Stimulated activated CD4-positive, alpha-beta T cell treated with anti-CD3 and anti-CD28 coated beads, Interleukin-1b, Interleukin-23, amount 100 ng/mL, for 24 hours (primary cell): ENCODE measurements around the gene CLIP4.
"Not testable (repeated sequence)": the region's sequence is repeated elsewhere in the genome, so short reads cannot be mapped to it uniquely, and the experiment has no call there.

ENCODE experiments used
- DNase-seq, 4 experiments: peaks; one replicate each; pipeline ENCODE4 v3.0.0-alpha.2; 2020; ENCODE audit warnings: low read depth in 4 of 4, low spot score in 1 of 4

Gene CLIP4, protein sequence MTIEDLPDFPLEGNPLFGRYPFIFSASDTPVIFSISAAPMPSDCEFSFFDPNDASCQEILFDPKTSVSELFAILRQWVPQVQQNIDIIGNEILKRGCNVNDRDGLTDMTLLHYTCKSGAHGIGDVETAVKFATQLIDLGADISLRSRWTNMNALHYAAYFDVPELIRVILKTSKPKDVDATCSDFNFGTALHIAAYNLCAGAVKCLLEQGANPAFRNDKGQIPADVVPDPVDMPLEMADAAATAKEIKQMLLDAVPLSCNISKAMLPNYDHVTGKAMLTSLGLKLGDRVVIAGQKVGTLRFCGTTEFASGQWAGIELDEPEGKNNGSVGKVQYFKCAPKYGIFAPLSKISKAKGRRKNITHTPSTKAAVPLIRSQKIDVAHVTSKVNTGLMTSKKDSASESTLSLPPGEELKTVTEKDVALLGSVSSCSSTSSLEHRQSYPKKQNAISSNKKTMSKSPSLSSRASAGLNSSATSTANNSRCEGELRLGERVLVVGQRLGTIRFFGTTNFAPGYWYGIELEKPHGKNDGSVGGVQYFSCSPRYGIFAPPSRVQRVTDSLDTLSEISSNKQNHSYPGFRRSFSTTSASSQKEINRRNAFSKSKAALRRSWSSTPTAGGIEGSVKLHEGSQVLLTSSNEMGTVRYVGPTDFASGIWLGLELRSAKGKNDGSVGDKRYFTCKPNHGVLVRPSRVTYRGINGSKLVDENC

DNA sequence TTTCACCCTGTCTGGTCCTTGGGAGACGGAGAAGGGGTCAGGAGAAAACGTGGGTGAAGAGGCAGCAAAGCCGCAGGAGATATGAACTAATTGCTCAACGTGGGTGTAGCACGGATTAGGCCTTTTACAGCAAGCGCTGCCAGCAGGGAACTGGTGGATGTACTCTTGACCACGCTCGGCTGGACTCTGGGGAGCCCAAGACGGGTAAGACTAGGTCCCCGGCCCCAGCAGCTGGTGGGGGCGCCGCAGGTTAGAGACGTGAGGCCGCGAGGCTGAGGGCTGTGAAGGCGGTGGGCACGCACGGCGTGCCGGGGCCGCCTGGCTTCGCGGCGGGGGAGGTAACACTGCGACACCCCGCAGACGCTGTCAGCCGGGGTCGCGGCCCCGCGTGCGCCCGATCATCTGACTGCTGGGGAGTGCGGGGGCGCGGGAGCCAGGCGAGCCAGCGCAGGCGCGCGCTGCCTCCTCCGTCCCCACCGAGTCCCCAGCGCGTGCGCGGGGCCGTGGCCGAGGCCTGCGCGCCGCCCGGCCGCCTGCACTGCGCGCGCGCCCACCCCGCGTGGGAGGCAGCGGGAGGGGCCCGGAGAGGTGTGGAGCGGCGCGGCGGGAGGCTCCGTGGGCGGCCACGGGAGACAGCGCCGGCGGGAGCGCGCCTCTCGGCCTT lies at the start of gene CLIP4:
TSS of gene CLIP4 (plus strand) at position 470 of the 664 bp plus-strand sequence. CDS start 5,974 bp downstream, outside the sequence.
- DNase-seq = peak in 3 of 4 experiments; percentile 45 to 59 (median 57)

DNA sequence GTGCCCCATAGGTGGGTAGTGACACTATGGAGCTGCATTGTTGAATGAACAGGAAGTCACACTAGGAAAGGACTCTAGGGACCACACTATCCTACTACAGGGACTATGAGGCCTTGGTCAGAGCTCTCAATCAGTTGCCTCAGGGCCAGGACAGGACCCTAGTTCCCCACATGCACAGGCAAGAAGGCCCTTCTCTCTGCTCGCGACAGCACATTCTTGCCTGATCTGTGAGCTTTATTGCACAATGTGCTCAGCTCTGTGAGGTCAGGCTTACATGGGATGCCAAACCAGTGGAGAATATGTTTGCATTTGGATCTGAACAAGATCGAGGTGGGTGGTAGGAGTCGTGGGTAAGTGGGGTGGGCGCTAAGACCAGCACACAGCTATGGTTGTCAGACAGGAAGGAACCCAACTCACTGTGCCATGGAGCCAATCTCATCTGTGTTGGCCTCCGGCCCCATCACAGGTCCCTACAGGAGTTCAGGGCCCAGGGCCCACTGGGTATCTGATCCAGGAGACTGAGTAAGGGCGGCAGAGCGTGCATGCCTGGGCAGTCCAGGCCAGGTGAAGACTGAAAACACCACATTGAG lies 48.8 kb upstream of the CLIP4 start:
- no peak for DNase-seq

DNA sequence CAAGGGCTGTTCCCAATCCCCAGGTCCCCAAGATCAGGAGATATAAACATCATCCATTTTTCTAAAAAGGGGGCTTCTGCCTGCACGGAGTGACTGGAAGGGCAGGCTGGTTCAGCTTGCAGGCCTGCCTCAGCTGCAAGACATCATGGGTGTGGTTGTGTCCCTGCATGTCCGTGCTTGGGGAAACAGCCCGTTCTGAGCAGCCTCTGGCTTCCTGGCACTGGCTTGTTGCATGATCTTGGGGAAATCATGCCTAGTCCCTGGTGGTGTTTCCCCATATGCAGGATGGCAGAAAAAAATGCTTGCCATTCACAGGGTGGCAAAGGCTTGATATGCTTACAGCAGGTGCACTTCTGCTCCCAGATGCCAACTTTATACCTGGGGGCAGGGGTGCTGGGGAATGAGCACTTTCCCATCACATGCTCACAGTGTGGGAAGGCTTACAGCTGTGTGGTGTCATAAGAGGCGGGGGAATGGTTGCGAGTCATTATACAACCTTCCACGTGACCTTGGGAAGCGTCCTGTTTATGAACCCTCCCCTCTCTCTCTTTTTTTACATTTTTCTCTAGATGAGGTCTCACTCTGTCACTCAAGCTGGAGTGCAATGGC lies 48.1 kb upstream of the CLIP4 start:
- no peak for DNase-seq

DNA sequence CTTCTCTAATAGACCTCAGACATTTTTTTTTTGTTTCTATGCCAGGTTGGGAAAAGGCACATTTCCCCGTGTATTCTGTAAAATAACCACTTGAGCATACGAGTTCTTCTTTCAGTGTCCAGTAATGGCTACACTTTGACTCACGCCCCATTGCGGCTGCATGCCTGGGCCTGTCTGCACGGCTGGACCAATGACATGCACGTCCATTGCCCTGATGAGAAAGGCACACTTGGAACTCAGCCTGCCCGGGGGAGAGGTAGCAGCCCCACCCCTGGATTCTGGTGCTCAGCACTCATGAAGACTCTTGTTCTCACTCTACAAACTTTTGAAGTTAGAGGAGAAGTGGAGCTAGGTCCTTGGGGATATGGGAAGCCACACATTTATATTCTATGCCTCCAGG lies 46.7 kb upstream of the CLIP4 start:
- no peak for DNase-seq

DNA sequence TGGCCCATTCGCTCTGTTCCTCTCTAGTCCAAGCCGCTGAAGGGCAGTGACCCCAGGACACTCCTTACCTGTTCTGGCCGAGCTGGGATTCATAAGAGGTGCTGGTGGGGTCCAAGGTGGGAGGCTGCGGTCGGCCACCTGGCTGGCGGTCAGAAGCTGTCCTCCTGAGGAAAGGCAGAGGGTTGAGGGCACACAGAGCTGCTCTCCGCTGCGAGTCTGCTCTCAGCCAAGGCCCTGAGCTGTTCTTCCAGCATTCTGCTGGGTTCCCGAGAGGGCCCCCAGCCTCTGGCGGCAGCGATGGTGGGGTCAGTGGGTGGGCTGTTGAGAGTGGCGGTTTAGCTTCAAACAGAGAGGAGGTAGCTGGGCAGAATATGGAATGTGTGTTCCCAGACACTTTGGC lies 44.7 kb upstream of the CLIP4 start:
- no peak for DNase-seq

DNA sequence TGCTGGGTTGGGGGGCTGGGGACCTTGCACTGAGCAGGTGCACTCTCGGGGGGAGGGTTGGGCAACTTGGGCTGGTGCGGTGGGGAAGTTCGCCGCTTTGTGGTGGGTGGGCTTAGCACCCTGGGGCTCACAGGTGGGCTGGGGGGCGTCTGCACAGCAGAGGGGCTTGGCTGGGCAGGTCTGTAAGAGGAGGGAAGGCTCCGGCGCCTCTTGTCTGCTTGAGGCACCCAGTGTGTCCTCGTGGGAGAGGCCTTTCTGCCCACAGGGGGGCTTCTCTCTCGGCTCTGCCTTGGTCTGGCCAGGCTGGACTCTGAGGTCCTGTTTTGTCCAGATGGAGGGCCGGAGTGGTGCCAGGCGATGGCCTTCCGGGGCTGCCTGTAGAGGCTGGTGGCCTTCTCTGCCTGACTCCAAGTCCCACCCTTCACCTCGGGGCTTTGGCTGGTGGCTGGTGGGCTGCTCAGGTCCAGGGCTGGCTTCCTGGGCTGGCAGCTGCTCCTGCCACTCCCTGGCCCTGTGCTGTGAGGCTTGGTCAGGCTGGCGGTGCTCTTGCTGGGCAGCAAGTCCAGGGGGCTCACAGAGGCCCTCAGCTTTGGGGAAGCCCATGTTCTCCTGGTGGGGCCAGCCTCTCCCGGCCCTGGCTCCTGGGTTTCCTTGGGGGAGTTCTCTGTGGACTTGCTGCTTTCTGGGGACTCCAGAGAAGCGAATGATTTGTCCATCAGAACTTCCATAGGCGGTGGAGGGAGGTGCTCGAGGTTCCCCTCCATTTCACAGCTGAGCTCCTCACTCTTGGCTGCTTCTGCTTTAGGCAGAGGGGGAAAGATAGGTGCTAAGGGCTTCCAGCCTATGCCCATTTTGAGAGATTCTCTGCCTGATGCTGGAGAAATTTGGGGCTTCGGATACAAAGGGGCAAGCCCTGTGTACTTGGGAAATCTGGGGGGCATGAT lies 43.9 kb upstream of the CLIP4 start:
- no peak for DNase-seq

DNA sequence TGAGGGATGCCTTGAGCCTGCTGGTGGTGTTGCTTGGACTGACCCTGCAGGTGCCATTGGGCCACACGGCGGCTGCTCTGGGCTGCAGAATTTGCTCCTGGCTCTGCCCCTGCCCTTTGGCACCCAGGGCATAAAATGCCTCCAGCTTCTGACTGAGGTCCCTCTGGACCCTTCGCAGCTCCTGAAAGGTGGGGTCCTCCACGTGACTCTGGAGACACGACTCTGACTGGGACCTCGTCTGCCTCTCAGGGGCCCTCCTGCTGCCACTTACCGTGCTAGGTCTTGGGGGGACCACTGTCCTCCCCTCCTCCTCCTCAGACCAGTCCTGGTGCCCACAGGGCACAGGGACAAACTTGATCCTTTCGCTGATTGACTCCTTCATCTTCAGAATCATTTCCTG lies 43.0 kb upstream of the CLIP4 start:
- DNase-seq = no peak

DNA sequence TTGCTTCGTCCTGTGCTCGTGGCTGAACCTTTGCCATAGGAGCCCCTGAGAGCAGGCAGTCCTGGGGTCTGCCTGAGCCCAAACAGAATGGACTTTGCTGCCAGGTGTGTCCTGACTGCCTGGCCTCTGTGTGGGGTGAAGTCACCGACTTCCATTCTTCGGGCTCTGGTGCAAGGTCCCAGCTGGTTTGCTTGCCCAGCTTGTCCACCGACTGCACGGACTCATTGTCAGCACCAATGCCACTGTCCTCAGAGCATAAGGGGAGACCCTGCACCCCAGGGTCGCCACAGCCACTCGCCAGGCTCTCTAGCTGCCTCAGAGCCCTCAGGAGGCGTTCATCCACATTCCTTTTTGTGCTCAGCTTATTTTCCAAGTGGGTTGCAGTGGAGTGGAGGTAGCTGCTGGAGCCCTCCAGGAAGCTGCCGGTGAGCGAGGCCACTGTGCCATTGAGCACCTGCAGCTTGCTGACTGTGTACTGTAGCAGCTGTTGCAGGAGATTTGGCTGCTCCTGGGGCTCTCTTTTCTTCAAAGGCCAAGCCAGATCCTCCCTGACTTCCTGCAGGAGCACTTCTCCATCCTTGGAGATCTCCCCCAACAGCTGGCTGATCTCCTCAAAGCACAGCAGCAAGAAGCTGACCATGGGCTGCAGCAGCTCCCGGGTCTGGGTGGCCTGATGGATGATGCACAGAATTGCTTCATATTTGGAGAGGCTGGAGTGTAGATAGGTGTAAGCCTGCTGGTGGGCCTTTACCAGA lies 42.1 kb upstream of the CLIP4 start:
- no peak for DNase-seq

DNA sequence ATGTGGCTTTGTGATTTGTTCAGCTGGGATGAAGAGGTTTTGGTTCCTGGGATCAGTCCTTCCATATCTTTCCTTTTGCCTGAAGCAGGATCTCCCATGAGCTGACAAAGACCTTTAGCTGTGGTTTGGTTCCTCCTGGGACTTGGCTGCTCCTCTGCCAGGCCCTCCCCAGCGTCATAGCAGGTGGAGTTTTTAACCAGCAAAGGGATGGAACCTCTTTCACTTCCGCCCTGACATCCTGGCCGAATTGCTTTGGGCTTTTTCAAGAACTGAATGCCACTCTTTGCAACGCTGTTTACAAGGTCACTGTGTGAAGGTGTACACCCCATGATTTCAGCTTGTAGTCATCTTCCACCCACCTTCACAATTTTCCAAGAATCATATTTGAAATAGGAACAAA lies 41.3 kb upstream of the CLIP4 start:
- DNase-seq = no peak

DNA sequence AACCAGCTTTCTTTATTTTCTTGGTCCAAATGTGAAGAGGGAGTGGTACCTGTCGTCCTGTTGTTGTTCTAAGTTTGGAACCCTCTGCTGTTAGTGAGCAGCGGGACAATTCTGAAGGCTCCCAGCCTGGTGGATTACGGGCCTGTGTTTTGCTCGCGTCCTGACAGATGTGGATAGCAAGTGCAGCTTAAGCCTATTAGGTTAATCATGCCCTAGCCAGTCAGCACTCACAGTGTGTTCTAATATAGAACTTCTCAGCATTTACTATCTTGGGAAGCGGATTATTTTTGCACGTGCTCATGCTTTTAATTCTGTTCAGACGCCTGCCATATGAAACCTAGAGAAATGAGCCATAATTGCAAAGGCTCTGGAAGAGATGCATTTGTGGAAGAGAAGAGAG lies 40.8 kb upstream of the CLIP4 start, which contains the start of gene PCARE:
TSS of gene PCARE (minus strand) at position 113 of the 400 bp plus-strand sequence. CDS start 262 bp downstream, outside the sequence.
- no peak for DNase-seq

DNA sequence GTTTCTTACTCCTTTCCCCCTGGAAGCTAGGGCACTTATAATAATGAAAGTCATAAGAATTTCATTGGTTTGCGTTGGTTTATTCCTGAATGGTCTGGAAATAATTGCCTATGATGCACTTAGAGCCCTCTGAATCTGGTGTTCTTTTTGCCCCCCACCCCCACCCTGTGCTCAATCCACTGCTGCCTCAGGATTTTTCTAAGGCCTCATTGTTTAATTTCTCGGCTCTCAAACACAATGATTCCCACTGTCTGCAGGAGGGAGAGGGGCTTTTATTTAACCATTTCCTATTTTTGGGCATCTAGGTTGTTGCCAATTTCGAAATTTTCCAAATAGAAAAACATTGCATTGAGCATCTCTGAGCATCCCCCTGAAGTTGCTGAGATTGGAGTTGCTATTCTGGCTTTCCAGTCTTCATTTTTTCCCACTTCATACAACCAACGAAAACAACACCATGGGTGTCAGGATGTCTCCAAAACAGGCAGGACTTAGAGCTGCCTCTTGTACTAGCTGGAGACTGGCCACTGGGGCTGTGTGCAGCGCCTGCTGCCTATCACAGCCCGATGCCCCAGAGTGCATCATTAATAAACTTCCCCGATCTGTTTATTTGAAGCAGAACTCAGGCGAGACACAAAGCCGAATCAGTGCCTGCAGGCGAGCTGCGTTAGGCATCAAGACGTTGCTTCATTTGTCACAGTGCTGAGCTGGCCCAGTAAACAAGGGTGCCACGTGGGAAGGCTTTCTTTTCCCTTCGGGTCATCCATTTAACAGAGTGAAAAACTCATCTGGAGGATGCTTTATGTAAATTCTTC lies 39.1 kb upstream of the CLIP4 start:
- DNase-seq = no peak

DNA sequence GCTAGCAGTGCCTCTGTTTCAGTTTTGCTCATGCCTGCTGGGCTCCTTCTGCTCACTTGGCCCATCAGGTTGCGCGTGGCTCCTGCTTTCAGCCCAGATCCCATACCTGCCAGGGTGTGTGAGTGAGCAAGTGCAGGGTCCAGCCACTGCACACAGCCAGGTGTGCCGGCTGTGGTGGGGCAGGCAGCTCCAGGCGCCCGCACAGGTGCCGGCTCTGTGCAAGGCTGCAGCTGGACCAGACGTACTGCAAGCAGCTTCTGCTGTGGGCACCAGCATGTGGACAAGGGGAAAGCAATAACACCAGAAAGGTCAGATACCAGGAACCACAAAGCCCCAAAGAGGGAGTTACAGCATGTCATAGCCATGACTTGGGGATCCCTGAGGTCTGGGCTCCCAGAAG lies 35.3 kb upstream of the CLIP4 start:
- no peak for DNase-seq

DNA sequence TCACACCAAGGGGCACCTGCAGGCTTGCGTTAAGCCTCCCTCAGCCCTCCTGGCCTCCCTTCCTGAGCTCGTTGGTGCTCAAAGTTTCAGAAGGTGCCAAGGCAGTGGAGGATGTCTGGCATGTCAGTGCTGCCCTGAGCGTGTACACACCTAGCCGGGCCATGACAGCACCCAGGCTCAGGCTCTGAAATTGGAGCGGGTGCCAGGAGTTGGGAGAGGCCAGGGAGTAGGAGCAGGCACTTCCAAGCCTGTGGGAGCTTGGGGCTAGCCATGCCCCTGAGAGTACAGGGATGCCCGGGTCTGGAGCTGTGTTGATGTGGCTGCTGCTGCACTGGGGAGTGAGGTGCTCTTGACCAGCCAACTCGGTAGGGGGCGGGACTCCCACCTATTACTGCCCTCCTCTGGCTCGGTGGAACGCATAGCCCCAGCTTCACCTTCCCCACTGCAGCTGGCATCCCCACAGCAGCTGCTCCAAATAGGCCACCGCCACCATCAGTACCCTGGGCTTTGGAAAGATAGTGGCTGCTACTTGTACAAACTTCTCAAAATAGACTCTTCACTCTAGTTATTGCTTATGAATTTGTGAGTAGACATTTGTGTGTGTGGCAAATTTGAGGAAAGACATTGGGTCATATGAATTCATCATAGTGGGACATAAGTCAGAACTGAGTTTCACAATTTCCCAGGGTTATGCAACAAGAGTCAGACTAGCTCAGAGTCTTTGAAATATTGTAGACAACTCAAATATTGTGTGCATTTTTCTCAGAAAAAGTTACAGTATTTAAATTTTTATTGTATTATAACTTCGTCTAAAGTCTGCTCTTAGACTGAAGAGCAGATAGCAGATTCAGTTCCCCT lies 34.1 kb upstream of the CLIP4 start:
- no peak for DNase-seq

DNA sequence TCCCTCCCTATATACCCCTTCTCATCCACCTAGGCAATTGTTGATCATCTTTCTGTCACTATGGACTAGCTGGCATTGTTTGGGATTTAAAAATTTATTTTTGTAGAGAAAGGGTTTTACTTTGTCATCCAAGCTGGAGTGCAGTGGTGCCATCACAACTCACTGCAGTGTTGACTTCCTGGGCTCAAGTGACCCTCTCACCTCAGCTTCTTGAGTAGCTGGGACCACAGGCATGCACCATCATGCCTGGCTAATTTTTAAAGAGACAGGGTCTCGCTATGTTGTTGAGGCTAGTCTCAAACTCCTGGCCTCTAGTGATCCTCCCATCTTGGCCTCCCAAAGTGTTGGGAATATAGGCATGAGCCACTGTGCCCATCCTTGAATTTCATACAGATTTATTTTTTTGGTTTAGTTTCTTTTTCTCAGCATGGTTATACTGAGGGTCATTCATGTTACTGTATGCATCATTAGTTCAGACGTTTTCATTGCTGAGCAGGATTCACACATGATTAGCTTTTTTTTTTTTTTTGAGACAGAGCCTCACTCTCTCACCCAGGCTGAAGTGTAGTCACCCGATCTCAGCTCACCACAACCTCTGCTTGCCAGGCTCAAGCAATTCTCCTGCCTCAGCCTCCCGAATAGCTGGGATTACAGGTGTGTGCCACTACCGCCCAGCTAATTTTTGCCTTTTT lies 32.3 kb upstream of the CLIP4 start:
- DNase-seq = no peak

DNA sequence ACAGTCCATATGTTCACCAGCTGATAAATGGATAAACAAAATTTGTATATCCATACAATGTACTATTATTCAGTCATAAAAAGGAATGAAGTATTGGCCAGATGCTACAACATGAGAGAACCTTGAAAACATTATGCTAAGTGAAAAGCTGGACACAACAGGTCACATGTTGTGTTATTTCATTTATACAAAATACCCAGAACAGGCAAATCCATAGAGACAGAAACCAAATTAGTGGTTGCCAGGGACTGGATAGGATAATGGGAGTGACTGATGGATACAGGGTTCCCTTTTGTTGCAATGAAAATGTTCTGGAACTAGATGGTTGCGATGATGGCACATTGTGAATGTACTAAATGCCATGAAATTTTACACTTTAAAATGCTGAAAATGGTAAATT lies 30.7 kb upstream of the CLIP4 start:
- DNase-seq = no peak

DNA sequence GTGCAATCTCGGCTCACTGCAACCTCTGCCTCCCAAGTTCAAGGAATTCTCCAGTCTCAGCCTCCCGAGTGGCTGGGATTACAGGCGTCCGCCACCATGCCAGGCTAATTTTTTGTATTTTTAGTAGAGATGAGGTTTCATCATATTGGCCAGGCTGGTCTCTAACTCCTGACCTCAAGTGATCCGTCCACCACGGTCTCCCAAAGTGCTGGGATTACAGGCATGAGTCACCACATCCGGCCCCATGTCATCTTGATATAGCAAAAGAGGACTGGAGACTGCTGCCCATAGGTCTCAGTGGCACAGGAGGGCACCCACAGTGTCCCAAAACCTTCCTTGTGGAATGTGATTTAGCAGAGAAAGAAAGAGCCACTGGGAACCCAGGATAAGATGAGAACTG lies 24.9 kb upstream of the CLIP4 start:
- DNase-seq = not testable (repeated sequence)

DNA sequence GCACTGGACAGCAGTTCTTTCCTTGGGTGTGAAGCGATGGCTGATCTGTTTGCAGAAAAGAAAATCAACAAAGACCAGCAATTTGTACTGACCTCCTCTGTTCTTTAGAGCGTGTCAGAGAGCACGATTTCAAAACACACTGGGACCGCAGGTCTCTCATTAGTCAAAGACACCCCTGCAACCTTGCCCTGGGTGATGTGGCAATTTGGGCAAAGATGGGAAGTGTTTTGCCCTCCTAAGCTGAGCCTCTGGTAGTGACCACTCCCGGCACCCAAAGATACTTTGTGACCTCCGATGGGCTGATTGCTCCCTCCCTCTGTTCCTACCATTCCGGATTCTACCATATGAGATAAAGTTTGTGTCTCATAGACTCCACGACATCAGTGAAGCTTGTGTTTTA lies 18.2 kb upstream of the CLIP4 start:
- no peak for DNase-seq
